MM.1S (cell line): Measurements from ENCODE around the gene CXCL5.

Experiments
- DNase-seq: peaks from one replicate; pipeline ENCODE4 v3.0.0-alpha.2; 2015
- H2AFZ ChIP-seq: fragments of 300-600 bp; sonication (generic); 2 replicates; pipeline ENCODE4 v1.6.0; 2016; ENCODE audit warnings: antibody characterized with exemption, low read length
- H3F3A ChIP-seq: fragments of 300-600 bp; sonication (generic); 2 replicates; pipeline ENCODE4 v1.6.1; 2016; ENCODE audit warnings: mild to moderate bottlenecking, antibody characterized with exemption, low read length, moderate library complexity, mixed read lengths; ENCODE audit not compliant: insufficient read depth
- H3K27ac ChIP-seq: fragments of 300-600 bp; sonication (generic); 2 replicates; pipeline ENCODE4 v1.5.1; 2016; ENCODE audit warnings: mild to moderate bottlenecking, low read length
- H3K27me3 ChIP-seq: fragments of 300-600 bp; sonication (generic); replicated peaks from 2 replicates; pipeline ENCODE4 v1.6.0; 2016; ENCODE audit warnings: low read length; ENCODE audit not compliant: insufficient read depth
- H3K36me3 ChIP-seq: fragments of 300-600 bp; sonication (generic); replicated peaks from 2 replicates; pipeline ENCODE4 v1.6.1; 2016; ENCODE audit warnings: mild to moderate bottlenecking, low read length, mixed read lengths; ENCODE audit not compliant: insufficient read depth
- H3K4me1 ChIP-seq: fragments of 300-600 bp; sonication (generic); 2 replicates; pipeline ENCODE4 v1.6.1; 2016; ENCODE audit warnings: low read length, mixed read lengths
- H3K4me2 ChIP-seq: fragments of 300-600 bp; sonication (generic); 2 replicates; pipeline ENCODE4 v1.6.0; 2016; ENCODE audit warnings: low read depth, low read length
- H3K4me3 ChIP-seq: fragments of 300-600 bp; sonication (generic); 2 replicates; pipeline ENCODE4 v1.5.1; 2016; ENCODE audit warnings: low read length, mixed read lengths
- H3K79me2 ChIP-seq: fragments of 300-600 bp; sonication (generic); 2 replicates; pipeline ENCODE4 v1.6.1; 2016; ENCODE audit warnings: mixed run types, low read length, mixed read lengths
- H3K9ac ChIP-seq: fragments of 300-600 bp; sonication (generic); 2 replicates; pipeline ENCODE4 v1.6.1; 2016; ENCODE audit warnings: low read length, mixed read lengths
- H3K9me2 ChIP-seq: fragments of 300-600 bp; sonication (generic); replicated peaks from 2 replicates; pipeline ENCODE4 v1.6.1; 2016; ENCODE audit warnings: mild to moderate bottlenecking, low read length, mixed read lengths; ENCODE audit not compliant: insufficient read depth
- H3K9me3 ChIP-seq: fragments of 300-600 bp; sonication (generic); replicated peaks from 2 replicates; pipeline ENCODE4 v1.6.1; 2016; ENCODE audit warnings: mild to moderate bottlenecking, low read length, mixed read lengths; ENCODE audit not compliant: insufficient read depth
- H4K20me1 ChIP-seq: fragments of 300-600 bp; sonication (generic); 2 replicates; pipeline ENCODE4 v1.6.1; 2016; ENCODE audit warnings: mild to moderate bottlenecking, low read length, moderate library complexity, mixed read lengths; ENCODE audit not compliant: insufficient read depth
- CTCF ChIP-seq: fragments of 300-600 bp; sonication (generic); IDR thresholded peaks from 2 replicates; pipeline ENCODE4 v1.5.1; 2016; ENCODE audit warnings: antibody characterized with exemption, low read length, mixed read lengths
- EZH2 ChIP-seq: fragments of 300-600 bp; sonication (generic); optimal IDR thresholded peaks from 2 replicates; pipeline ENCODE3; 2017; ENCODE audit warnings: low read depth, mild to moderate bottlenecking, antibody characterized with exemption, low read length, mixed read lengths
- EZH2phosphoT487 ChIP-seq: fragments of 300-600 bp; sonication (generic); IDR thresholded peaks from 2 replicates; pipeline ENCODE4 v1.6.1; 2018; ENCODE audit warnings: antibody characterized with exemption, low read length

Gene CXCL5

GRCh38 chr4:74006009-74006476 lies 7.6 kb upstream of the CXCL5 start:
- Histone ChIP-seq H3F3A (no peaks in the 10 kb centered on the region), H3K4me3 (no peak overlapping the region), H3K79me2 (no peaks in the 10 kb centered on the region), H3K9ac (no peak overlapping the region), H3K36me3 (no peaks in the 10 kb centered on the region), H3K4me1 (no peaks in the 10 kb centered on the region), H2AFZ (no peak overlapping the region), H3K9me2 (no peaks in the 10 kb centered on the region), H3K9me3 (no peaks in the 10 kb centered on the region), H3K4me2 (no peak overlapping the region), H3K27me3 (no peaks in the 10 kb centered on the region), H4K20me1 (no peaks in the 10 kb centered on the region), H3K27ac (no peak overlapping the region)
- TF ChIP-seq EZH2phosphoT487 (no peak), CTCF (no peak)
- no peak for DNase-seq

- Histone ChIP-seq H3K9me3 (no peaks in the 10 kb centered on the region), H3K79me2 (no peaks in the 10 kb centered on the region), H2AFZ (no peak overlapping the region), H3K4me1 (no peaks in the 10 kb centered on the region), H3K9me2 (no peaks in the 10 kb centered on the region), H3K27me3 (no peaks in the 10 kb centered on the region), H3K9ac (no peak overlapping the region), H3K27ac (no peak overlapping the region), H3K36me3 (no peaks in the 10 kb centered on the region), H3K4me2 (no peak overlapping the region), H3F3A (no peaks in the 10 kb centered on the region), H4K20me1 (no peaks in the 10 kb centered on the region), H3K4me3 (no peak overlapping the region)
- no peak for TF ChIP-seq CTCF
- DNase-seq, result no peak
These were observed 7.1 kb upstream of the CXCL5 start for GRCh38 chr4:74005528-74005927.

GRCh38 chr4:74004668-74005067 lies 6.2 kb upstream of the CXCL5 start:
- Histone ChIP-seq H3F3A (no peaks in the 10 kb centered on the region), H3K9me2 (no peaks in the 10 kb centered on the region), H3K4me1 (no peaks in the 10 kb centered on the region), H3K79me2 (no peaks in the 10 kb centered on the region), H2AFZ (no peak overlapping the region), H3K27me3 (no peaks in the 10 kb centered on the region), H3K27ac (no peak overlapping the region), H3K4me3 (no peak overlapping the region), H3K9me3 (no peaks in the 10 kb centered on the region), H3K9ac (no peak overlapping the region), H4K20me1 (no peaks in the 10 kb centered on the region), H3K36me3 (no peaks in the 10 kb centered on the region), H3K4me2 (no peak overlapping the region)
- DNase-seq, result no peak
- TF ChIP-seq EZH2 (no peak), CTCF (no peak)

GRCh38 chr4:74000301-74000700 lies 1.8 kb upstream of the CXCL5 start:
- H3K9me3 ChIP-seq, result no peaks in the 10 kb centered on the region
- no peaks in the 10 kb centered on the region for H3K36me3 ChIP-seq
- no peak overlapping the region for H3K4me3 ChIP-seq
- H4K20me1 ChIP-seq, result no peaks in the 10 kb centered on the region
- no peak overlapping the region for H2AFZ ChIP-seq
- no peaks in the 10 kb centered on the region for H3K79me2 ChIP-seq
- no peak for DNase-seq
- no peaks in the 10 kb centered on the region for H3K9me2 ChIP-seq
- H3K4me1 ChIP-seq, result no peaks in the 10 kb centered on the region
- H3K4me2 ChIP-seq, result no peak overlapping the region
- no peaks in the 10 kb centered on the region for H3F3A ChIP-seq
- TF ChIP-seq EZH2 (no peak), EZH2phosphoT487 (no peak), CTCF (no peak)
- no peak overlapping the region for H3K9ac ChIP-seq
- H3K27me3 ChIP-seq, result no peaks in the 10 kb centered on the region
- no peak overlapping the region for H3K27ac ChIP-seq
